ENCODE results near the gene DPT. TPM values are rescaled to one million over a fixed set of nuclear protein-coding genes. Genes with fewer than 3 reads are reported as not detected.

DPT gene
- total RNA-seq, 1 donor = 4.3 TPM

GRCh38 chr1:168676029-168676812 lies 52.8 kb downstream of the DPT start:
- H3K9me3 ChIP-seq (ENCODE audit: low read depth, low read length) = no peaks in the 10 kb centered on the region
- H3K79me2 ChIP-seq (ENCODE audit: insufficient read depth, low read length) = no peaks in the 10 kb centered on the region
- H3K4me1 ChIP-seq (ENCODE audit: insufficient read depth, low read length) = no peaks in the 10 kb centered on the region
- no peak overlapping the region for H3K4me3 ChIP-seq (ENCODE audit: insufficient read depth, low read length)
- no peak for TF ChIP-seq CTCF (IDR thresholded peaks at IDR 0.05; ENCODE audit: extremely low read depth, low read depth, low read length)
- no peak for DNase-seq (ENCODE audit: insufficient read length, low spot score, missing footprints)
- no peaks in the 10 kb centered on the region for H3K36me3 ChIP-seq (ENCODE audit: insufficient read depth, low read length)
- no peak overlapping the region for H2AFZ ChIP-seq (ENCODE audit: low read length)
- H4K20me1 ChIP-seq (ENCODE audit: insufficient read depth, low read length) = no peaks in the 10 kb centered on the region
- H3K4me2 ChIP-seq (ENCODE audit: insufficient read depth, low read length) = no peak overlapping the region
- H3K27ac ChIP-seq (ENCODE audit: low read depth, low read length) = no peak overlapping the region
- H3K27me3 ChIP-seq (ENCODE audit: insufficient read depth, low read length) = no peaks in the 10 kb centered on the region

GRCh38 chr1:168673974-168674683 lies 54.9 kb downstream of the DPT start:
- Histone ChIP-seq H3K36me3 (ENCODE audit: insufficient read depth, low read length) (no peaks in the 10 kb centered on the region), H3K4me2 (ENCODE audit: insufficient read depth, low read length) (no peak overlapping the region), H3K9me3 (ENCODE audit: low read depth, low read length) (no peaks in the 10 kb centered on the region), H2AFZ (ENCODE audit: low read length) (no peak overlapping the region), H3K27ac (ENCODE audit: low read depth, low read length) (no peak overlapping the region), H3K79me2 (ENCODE audit: insufficient read depth, low read length) (no peaks in the 10 kb centered on the region), H3K4me1 (ENCODE audit: insufficient read depth, low read length) (no peaks in the 10 kb centered on the region), H4K20me1 (ENCODE audit: insufficient read depth, low read length) (no peaks in the 10 kb centered on the region), H3K4me3 (ENCODE audit: insufficient read depth, low read length) (no peak overlapping the region), H3K27me3 (ENCODE audit: insufficient read depth, low read length) (no peaks in the 10 kb centered on the region)
- TF ChIP-seq CTCF (IDR thresholded peaks at IDR 0.05; ENCODE audit: extremely low read depth, low read depth, low read length) = no peak
- peak; percentile 13 for DNase-seq (ENCODE audit: insufficient read length, low spot score, missing footprints)

- DNase-seq (ENCODE audit: insufficient read length, low spot score, missing footprints) = peak; percentile 27
- Histone ChIP-seq H3K27me3 (ENCODE audit: insufficient read depth, low read length) (no peaks in the 10 kb centered on the region), H3K79me2 (ENCODE audit: insufficient read depth, low read length) (no peaks in the 10 kb centered on the region), H2AFZ (ENCODE audit: low read length) (no peak overlapping the region), H3K4me2 (ENCODE audit: insufficient read depth, low read length) (no peak overlapping the region), H3K27ac (ENCODE audit: low read depth, low read length) (no peak overlapping the region), H3K9me3 (ENCODE audit: low read depth, low read length) (no peaks in the 10 kb centered on the region), H3K4me1 (ENCODE audit: insufficient read depth, low read length) (no peaks in the 10 kb centered on the region), H3K4me3 (ENCODE audit: insufficient read depth, low read length) (no peak overlapping the region), H4K20me1 (ENCODE audit: insufficient read depth, low read length) (no peaks in the 10 kb centered on the region), H3K36me3 (ENCODE audit: insufficient read depth, low read length) (no peaks in the 10 kb centered on the region)
- TF ChIP-seq CTCF (IDR thresholded peaks at IDR 0.05; ENCODE audit: extremely low read depth, low read depth, low read length) = no peak
Measured at GRCh38 chr1:168672278-168672677, 56.7 kb downstream of the DPT start.

GRCh38 chr1:168671782-168672181 lies 57.2 kb downstream of the DPT start:
- no peak for DNase-seq (ENCODE audit: insufficient read length, low spot score, missing footprints)

More at GRCh38 chr1:168671782-168672181, 57.2 kb downstream of the DPT start:
- no peak for TF ChIP-seq CTCF (IDR thresholded peaks at IDR 0.05; ENCODE audit: extremely low read depth, low read depth, low read length)
- H3K27ac ChIP-seq (ENCODE audit: low read depth, low read length) = no peak overlapping the region
- H3K79me2 ChIP-seq (ENCODE audit: insufficient read depth, low read length) = no peaks in the 10 kb centered on the region
- H3K36me3 ChIP-seq (ENCODE audit: insufficient read depth, low read length) = no peaks in the 10 kb centered on the region
- H4K20me1 ChIP-seq (ENCODE audit: insufficient read depth, low read length) = no peaks in the 10 kb centered on the region
- no peak overlapping the region for H3K4me3 ChIP-seq (ENCODE audit: insufficient read depth, low read length)
- no peaks in the 10 kb centered on the region for H3K27me3 ChIP-seq (ENCODE audit: insufficient read depth, low read length)
- no peak overlapping the region for H3K4me2 ChIP-seq (ENCODE audit: insufficient read depth, low read length)
- no peaks in the 10 kb centered on the region for H3K9me3 ChIP-seq (ENCODE audit: low read depth, low read length)
- no peaks in the 10 kb centered on the region for H3K4me1 ChIP-seq (ENCODE audit: insufficient read depth, low read length)
- no peak overlapping the region for H2AFZ ChIP-seq (ENCODE audit: low read length)
